Measurements from ENCODE around the gene EIF4A3. TPM values are rescaled to one million over a fixed set of nuclear protein-coding genes. Genes with fewer than 3 reads are reported as not detected.

The EIF4A3 gene
- total RNA-seq, 3 donors from 2014 or later (not counting 1 experiment from before 2014, with no cell fraction given): 86.2 to 88.6 (median 88.0) TPM

- peak in 2 of 3 donors; percentile 13 for ATAC-seq
- H3K4me3 ChIP-seq (ENCODE audit: low read length): peak overlapping the region; percentile 92
- Mint-ChIP-seq H3K4me1 (peaks cover 15 to 19% of the 10 kb centered on the region in 2 donors), H3K4me3 (peak overlapping the region; percentile 92), H3K27ac (peak overlapping the region; percentile 74 to 89), H3K27me3 (ENCODE audit: low read depth in 2 of 2) (peaks cover 0 to 3% of the 10 kb centered on the region in 2 donors), H3K36me3 (no peaks in the 10 kb centered on the region), H3K9me3 (no peaks in the 10 kb centered on the region)
- WGBS (ENCODE audit: insufficient coverage): 35% methylated on average over 21 of the region's 21 CpGs
- H3K27ac ChIP-seq (ENCODE audit: low read length): peak overlapping the region; percentile 75
- no peaks in the 10 kb centered on the region for H3K9me3 ChIP-seq (ENCODE audit: control insufficient read depth, insufficient read depth, low read length)
- intact Hi-C loops (cut with micrococcal nuclease): no loop called here
- no peak for TF ChIP-seq CTCF (IDR thresholded peaks at IDR 0.05)
- no peaks in the 10 kb centered on the region for H3K27me3 ChIP-seq (ENCODE audit: control insufficient read depth, insufficient read depth, low read length)
- H3K36me3 ChIP-seq (ENCODE audit: control insufficient read depth, insufficient read depth, low read length): no peaks in the 10 kb centered on the region
- H3K4me1 ChIP-seq (ENCODE audit: control insufficient read depth, insufficient read depth, low read length): peaks cover 20% of the 10 kb centered on the region
- DNase-seq: no peak
These were observed 44.8 kb downstream of the EIF4A3 start for GRCh38 chr17:80101946-80102663.

DNA sequence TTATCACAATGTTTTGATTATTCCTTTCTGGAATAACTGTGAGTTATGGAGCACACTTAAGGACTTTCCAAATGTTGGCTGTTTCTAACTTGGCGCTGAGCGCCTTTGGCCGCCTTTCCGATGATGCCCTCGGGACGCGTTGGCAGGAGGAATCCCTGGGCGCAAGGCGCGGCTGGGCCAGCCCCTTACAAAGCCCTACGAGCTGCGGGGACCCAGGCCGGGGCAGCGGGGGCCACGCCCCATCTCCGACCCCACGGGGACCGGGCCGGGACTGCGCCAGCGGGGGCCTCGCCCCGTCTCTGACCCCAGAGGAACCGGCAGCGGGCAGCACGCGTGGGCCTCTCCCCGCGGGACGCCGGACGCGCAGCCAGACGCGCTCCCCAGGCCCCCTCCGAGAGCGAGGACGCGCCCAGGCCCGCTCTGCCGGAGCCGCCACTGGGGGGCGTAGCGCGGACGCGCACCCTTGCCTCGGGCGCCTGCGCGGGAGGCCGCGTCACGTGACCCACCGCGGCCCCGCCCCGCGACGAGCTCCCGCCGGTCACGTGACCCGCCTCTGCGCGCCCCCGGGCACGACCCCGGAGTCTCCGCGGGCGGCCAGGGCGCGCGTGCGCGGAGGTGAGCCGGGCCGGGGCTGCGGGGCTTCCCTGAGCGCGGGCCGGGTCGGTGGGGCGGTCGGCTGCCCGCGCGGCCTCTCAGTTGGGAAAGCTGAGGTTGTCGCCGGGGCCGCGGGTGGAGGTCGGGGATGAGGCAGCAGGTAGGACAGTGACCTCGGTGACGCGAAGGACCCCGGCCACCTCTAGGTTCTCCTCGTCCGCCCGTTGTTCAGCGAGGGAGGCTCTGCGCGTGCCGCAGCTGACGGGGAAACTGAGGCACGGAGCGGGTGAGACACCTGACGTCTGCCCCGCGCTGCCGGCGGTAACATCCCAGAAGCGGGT, 45.6 kb downstream of the EIF4A3 start, which contains the start of gene GAA:
Gene GAA (plus strand): TSS at position 571 of the 935 bp plus-strand sequence. CDS start 3,006 bp downstream, outside the sequence.
- WGBS (ENCODE audit: insufficient coverage): under 1% methylated on average over 114 of the region's 114 CpGs
- H3K4me3 ChIP-seq (ENCODE audit: low read length): peak within 1 kb of the TSS; percentile 92
- H3K27me3 ChIP-seq (ENCODE audit: control insufficient read depth, insufficient read depth, low read length): no peaks in the 10 kb centered on the region
- H3K27ac ChIP-seq (ENCODE audit: low read length): peak within 1 kb of the TSS; percentile 75
- peak; percentile 80 for TF ChIP-seq CTCF (IDR thresholded peaks at IDR 0.05)
- peaks cover 20% of the 10 kb centered on the region for H3K4me1 ChIP-seq (ENCODE audit: control insufficient read depth, insufficient read depth, low read length)
- H3K9me3 ChIP-seq (ENCODE audit: control insufficient read depth, insufficient read depth, low read length): no peaks in the 10 kb centered on the region
- H3K27ac Mint-ChIP-seq: peak within 1 kb of the TSS; percentile 74 to 89
- no peaks in the 10 kb centered on the region for H3K9me3 Mint-ChIP-seq
- ATAC-seq (peak; percentile 91 to 95 (median 93)), DNase-seq (peak; percentile 94 to 95)
- H3K36me3 ChIP-seq (ENCODE audit: control insufficient read depth, insufficient read depth, low read length): no peaks in the 10 kb centered on the region
- H3K4me3 Mint-ChIP-seq: peak within 1 kb of the TSS; percentile 92
- intact Hi-C loops (cut with micrococcal nuclease): no loop called here
- H3K36me3 Mint-ChIP-seq: no peaks in the 10 kb centered on the region
- peaks cover 0 to 3% of the 10 kb centered on the region in 2 donors for H3K27me3 Mint-ChIP-seq (ENCODE audit: low read depth in 2 of 2)
- H3K4me1 Mint-ChIP-seq: peaks cover 15 to 19% of the 10 kb centered on the region in 2 donors

GRCh38 chr17:80100035-80100323, 46.9 kb downstream of the EIF4A3 start:
- intact Hi-C loops (cut with micrococcal nuclease): no loop called here
- H3K36me3 Mint-ChIP-seq: no peaks in the 10 kb centered on the region
- H3K36me3 ChIP-seq (ENCODE audit: control insufficient read depth, insufficient read depth, low read length): no peaks in the 10 kb centered on the region
- DNase-seq: no peak
- peaks cover 0 to 3% of the 10 kb centered on the region in 2 donors for H3K27me3 Mint-ChIP-seq (ENCODE audit: low read depth in 2 of 2)
- H3K4me3 Mint-ChIP-seq: no peak overlapping the region
- H3K4me3 ChIP-seq (ENCODE audit: low read length): no peak overlapping the region
- no peak overlapping the region for H3K27ac ChIP-seq (ENCODE audit: low read length)
- ATAC-seq: no peak
- no peaks in the 10 kb centered on the region for H3K27me3 ChIP-seq (ENCODE audit: control insufficient read depth, insufficient read depth, low read length)
- 59% methylated on average over 4 of the region's 4 CpGs for WGBS (ENCODE audit: insufficient coverage)
- peaks cover 20% of the 10 kb centered on the region for H3K4me1 ChIP-seq (ENCODE audit: control insufficient read depth, insufficient read depth, low read length)
- peak overlapping the region in 1 of 2 donors; percentile 73 for H3K27ac Mint-ChIP-seq
- no peaks in the 10 kb centered on the region for H3K9me3 ChIP-seq (ENCODE audit: control insufficient read depth, insufficient read depth, low read length)
- no peak for TF ChIP-seq CTCF (IDR thresholded peaks at IDR 0.05)
- H3K4me1 Mint-ChIP-seq: peaks cover 15 to 19% of the 10 kb centered on the region in 2 donors
- no peaks in the 10 kb centered on the region for H3K9me3 Mint-ChIP-seq
